H9 (cell line): ENCODE measurements around the gene VPS16. TPM values are rescaled to one million over a fixed set of nuclear protein-coding genes. Genes with fewer than 3 reads are reported as not detected.

ENCODE experiments used
- DNase-seq: peaks from one replicate; pipeline ENCODE4 v3.0.0-alpha.2; 2017
- H2AFZ ChIP-seq: one replicate; pipeline ENCODE4 v1.6.1; 2013; ENCODE audit warnings: mild to moderate bottlenecking, low read length, control low read depth, moderate library complexity
- H2AK5ac ChIP-seq: 2 replicates; pipeline ENCODE4 v1.6.1; 2013; ENCODE audit warnings: low read length, control low read depth, mixed read lengths; ENCODE audit not compliant: insufficient read length
- H2BK120ac ChIP-seq: one replicate; pipeline ENCODE4 v1.6.1; 2013; ENCODE audit warnings: low read depth, mild to moderate bottlenecking, low read length, control low read depth, inconsistent platforms; ENCODE audit not compliant: poor library complexity, severe bottlenecking
- H2BK12ac ChIP-seq: 2 replicates; pipeline ENCODE4 v1.6.1; 2013; ENCODE audit warnings: low read length, control low read depth, mixed read lengths, low read depth; ENCODE audit not compliant: insufficient read length
- H2BK15ac ChIP-seq: 2 replicates; pipeline ENCODE4 v1.6.1; 2013; ENCODE audit warnings: low read depth, low read length, control low read depth
- H2BK20ac ChIP-seq: one replicate; pipeline ENCODE4 v1.6.1; 2013; ENCODE audit warnings: low read depth, mild to moderate bottlenecking, low read length, control low read depth, inconsistent platforms; ENCODE audit not compliant: poor library complexity, severe bottlenecking
- H2BK5ac ChIP-seq: 2 replicates; pipeline ENCODE4 v1.6.1; 2013; ENCODE audit warnings: low read length, control low read depth, mixed read lengths; ENCODE audit not compliant: insufficient read length
- H3K14ac ChIP-seq: 2 replicates; pipeline ENCODE4 v1.6.1; 2013; ENCODE audit warnings: low read length, control low read depth; ENCODE audit not compliant: insufficient read depth
- H3K18ac ChIP-seq: 2 replicates; pipeline ENCODE4 v1.6.1; 2013; ENCODE audit warnings: low read depth, mild to moderate bottlenecking, mixed read lengths, low read length, control low read depth; ENCODE audit not compliant: insufficient read length
- H3K23ac ChIP-seq: 2 replicates; pipeline ENCODE4 v1.6.1; 2013; ENCODE audit warnings: low read length, control low read depth, mixed read lengths, low read depth; ENCODE audit not compliant: insufficient read length
- H3K23me2 ChIP-seq: 2 replicates; pipeline ENCODE4 v1.6.1; 2013; ENCODE audit warnings: low read depth, mild to moderate bottlenecking, mixed read lengths, low read length, control low read depth; ENCODE audit not compliant: insufficient read length, poor library complexity, severe bottlenecking
- H3K27ac ChIP-seq: 2 replicates; pipeline ENCODE4 v1.5.1; 2013; ENCODE audit warnings: low read length, control low read depth, mixed read lengths, low read depth; ENCODE audit not compliant: insufficient read length
- H3K27me3 ChIP-seq: 2 replicates; pipeline ENCODE4 v1.6.1; 2013; ENCODE audit warnings: low read length, control low read depth, inconsistent platforms; ENCODE audit not compliant: insufficient read depth
- H3K4ac ChIP-seq: 2 replicates; pipeline ENCODE4 v1.6.1; 2013; ENCODE audit warnings: low read depth, mild to moderate bottlenecking, control low read depth, inconsistent platforms, low read length, moderate library complexity
- H3K4me1 ChIP-seq: 2 replicates; pipeline ENCODE4 v1.6.1; 2013; ENCODE audit warnings: low read length, control low read depth, inconsistent platforms; ENCODE audit not compliant: insufficient read depth
- H3K4me2 ChIP-seq: 2 replicates; pipeline ENCODE4 v1.6.1; 2013; ENCODE audit warnings: low read length, control low read depth, mixed read lengths; ENCODE audit not compliant: insufficient read length, insufficient read depth
- H3K56ac ChIP-seq: 2 replicates; pipeline ENCODE4 v1.6.1; 2013; ENCODE audit warnings: low read depth, mild to moderate bottlenecking, mixed read lengths, low read length, control low read depth; ENCODE audit not compliant: insufficient read length
- H3K79me1 ChIP-seq: 2 replicates; pipeline ENCODE4 v1.6.1; 2013; ENCODE audit warnings: low read depth, mild to moderate bottlenecking, moderate library complexity, low read length, control low read depth, inconsistent platforms; ENCODE audit not compliant: insufficient read depth, poor library complexity, severe bottlenecking
- H3K79me2 ChIP-seq: 2 replicates; pipeline ENCODE4 v1.6.1; 2013; ENCODE audit warnings: low read length, control low read depth, inconsistent platforms; ENCODE audit not compliant: insufficient read depth
- H3K9ac ChIP-seq: 2 replicates; pipeline ENCODE4 v1.6.1; 2013; ENCODE audit warnings: low read length, control low read depth, mixed read lengths; ENCODE audit not compliant: insufficient read length; ENCODE audit errors: extremely low read depth
- H3K9me3 ChIP-seq: one replicate; pipeline ENCODE4 v1.6.1; 2013; ENCODE audit warnings: low read depth, low read length, inconsistent platforms; ENCODE audit not compliant: control insufficient read depth
- H3T11ph ChIP-seq: one replicate; pipeline ENCODE4 v1.6.1; 2013; ENCODE audit warnings: mild to moderate bottlenecking, low read length, control low read depth, inconsistent platforms
- H4K20me1 ChIP-seq: one replicate; pipeline ENCODE4 v1.6.1; 2013; ENCODE audit not compliant: control insufficient read depth, insufficient read length, insufficient read depth
- H4K5ac ChIP-seq: 2 replicates; pipeline ENCODE4 v1.6.1; 2013; ENCODE audit warnings: low read depth, mild to moderate bottlenecking, mixed read lengths, low read length, control low read depth; ENCODE audit not compliant: insufficient read length
- H4K8ac ChIP-seq: replicated peaks from 2 replicates; pipeline ENCODE4 v1.6.1; 2013; ENCODE audit warnings: low read length, control low read depth, mixed read lengths, low read depth; ENCODE audit not compliant: insufficient read length
- H4K91ac ChIP-seq: 2 replicates; pipeline ENCODE4 v1.6.1; 2013; ENCODE audit warnings: low read depth, mild to moderate bottlenecking, moderate library complexity, mixed read lengths, low read length, control low read depth; ENCODE audit not compliant: insufficient read length
- H3K27ac Mint-ChIP-seq, 3 experiments: 2 replicates in 2 of 3; 3 replicates in 1 of 3; pipeline ENCODE4 v1.8.0; 2020 to 2021; ENCODE audit warnings: mixed read lengths in 3 of 3, mild to moderate bottlenecking in 1 of 3, moderate library complexity in 1 of 3
- H3K27me3 Mint-ChIP-seq: 2 replicates; pipeline ENCODE4 v1.8.0; 2021; ENCODE audit warnings: low read depth, mild to moderate bottlenecking, moderate library complexity, mixed read lengths
- H3K36me3 Mint-ChIP-seq, 3 experiments: 2 replicates in 2 of 3; 3 replicates in 1 of 3; pipeline ENCODE4 v1.8.0; 2020 to 2021; ENCODE audit warnings: low read depth in 3 of 3, mixed read lengths in 3 of 3; ENCODE audit not compliant: insufficient read depth in 1 of 3
- H3K4me1 Mint-ChIP-seq, 2 experiments: 2 replicates each; pipeline ENCODE4 v1.8.0; 2020; ENCODE audit warnings: mixed read lengths in 2 of 2
- H3K4me3 Mint-ChIP-seq, 2 experiments: 2 replicates in 1 of 2; 3 replicates in 1 of 2; pipeline ENCODE4 v1.8.0; 2020 to 2021; ENCODE audit warnings: mild to moderate bottlenecking in 2 of 2, mixed read lengths in 2 of 2, moderate library complexity in 1 of 2
- H3K9me3 Mint-ChIP-seq, 2 experiments: 2 replicates in 1 of 2; 3 replicates in 1 of 2; pipeline ENCODE4 v1.8.0; 2020; ENCODE audit warnings: mild to moderate bottlenecking in 2 of 2, mixed read lengths in 2 of 2, moderate library complexity in 1 of 2
- WGBS: extraction: QIAGEN DNeasy Blood & Tissue Kit; methylation state at CpG from one replicate; pipeline ENCODE4 v1.1.7; 2013; ENCODE audit warnings: missing lambda C conversion rate, low lambda C conversion rate, mixed read lengths; ENCODE audit not compliant: insufficient read length; ENCODE audit errors: extremely low coverage; 5-methylcytosine and 5-hydroxymethylcytosine counted together
- total RNA-seq: library from RNA; stranded (reverse); gene quantifications from 2 replicates; pipeline ENCODE4 v1.2.1, GENCODE V29; 2021
- TF ChIP-seq, protein P1 (sequence below): fragments of 200-600 bp; sonication (generic); conservative IDR thresholded peaks from 3 replicates; pipeline ENCODE4 v1.8.0; 2021; ENCODE audit warnings: antibody characterized with exemption, mild to moderate bottlenecking

The VPS16 gene
- total RNA-seq, 1 experiment from 2014 or later, result 32.1 TPM

GRCh38 chr20:2847802-2848201 lies 7.3 kb downstream of the VPS16 start:
- no peak overlapping the region for H3K27ac ChIP-seq
- no peaks in the 10 kb centered on the region for H3K23me2 ChIP-seq
- H2BK15ac ChIP-seq, result no peak overlapping the region
- H4K20me1 ChIP-seq, result no peaks in the 10 kb centered on the region
- H3T11ph ChIP-seq, result no peak overlapping the region
- no peak for DNase-seq
- no peak overlapping the region for H2BK12ac ChIP-seq
- Mint-ChIP-seq H3K27ac (no peak overlapping the region), H3K27me3 (no peaks in the 10 kb centered on the region; the same call in 1 of the 2 replicates), H3K9me3 (no peaks in the 10 kb centered on the region; a peak in 1 of 5 replicates), H3K36me3 (no peaks in the 10 kb centered on the region), H3K4me3 (no peak overlapping the region), H3K4me1 (peaks cover 3% of the 10 kb centered on the region in 2 experiments)
- H2BK20ac ChIP-seq, result no peak overlapping the region
- no peak overlapping the region for H2BK5ac ChIP-seq
- H2AFZ ChIP-seq, result no peak overlapping the region
- no peak overlapping the region for H2BK120ac ChIP-seq
- H3K14ac ChIP-seq, result no peak overlapping the region
- H3K27me3 ChIP-seq, result no peaks in the 10 kb centered on the region
- no peak overlapping the region for H3K9ac ChIP-seq
- no peaks in the 10 kb centered on the region for H3K79me1 ChIP-seq
- no peak overlapping the region for H2AK5ac ChIP-seq
- no peaks in the 10 kb centered on the region for H3K4me1 ChIP-seq
- no peak overlapping the region for H3K4me2 ChIP-seq
- H4K91ac ChIP-seq, result no peak overlapping the region
- H3K23ac ChIP-seq, result no peak overlapping the region
- H3K18ac ChIP-seq, result no peak overlapping the region
- TF ChIP-seq, protein P1, sequence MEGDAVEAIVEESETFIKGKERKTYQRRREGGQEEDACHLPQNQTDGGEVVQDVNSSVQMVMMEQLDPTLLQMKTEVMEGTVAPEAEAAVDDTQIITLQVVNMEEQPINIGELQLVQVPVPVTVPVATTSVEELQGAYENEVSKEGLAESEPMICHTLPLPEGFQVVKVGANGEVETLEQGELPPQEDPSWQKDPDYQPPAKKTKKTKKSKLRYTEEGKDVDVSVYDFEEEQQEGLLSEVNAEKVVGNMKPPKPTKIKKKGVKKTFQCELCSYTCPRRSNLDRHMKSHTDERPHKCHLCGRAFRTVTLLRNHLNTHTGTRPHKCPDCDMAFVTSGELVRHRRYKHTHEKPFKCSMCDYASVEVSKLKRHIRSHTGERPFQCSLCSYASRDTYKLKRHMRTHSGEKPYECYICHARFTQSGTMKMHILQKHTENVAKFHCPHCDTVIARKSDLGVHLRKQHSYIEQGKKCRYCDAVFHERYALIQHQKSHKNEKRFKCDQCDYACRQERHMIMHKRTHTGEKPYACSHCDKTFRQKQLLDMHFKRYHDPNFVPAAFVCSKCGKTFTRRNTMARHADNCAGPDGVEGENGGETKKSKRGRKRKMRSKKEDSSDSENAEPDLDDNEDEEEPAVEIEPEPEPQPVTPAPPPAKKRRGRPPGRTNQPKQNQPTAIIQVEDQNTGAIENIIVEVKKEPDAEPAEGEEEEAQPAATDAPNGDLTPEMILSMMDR, result no peak
- H3K56ac ChIP-seq, result no peak overlapping the region
- no peak overlapping the region for H4K8ac ChIP-seq
- no peak overlapping the region for H3K4ac ChIP-seq
- no peak overlapping the region for H4K5ac ChIP-seq
- no CpG with 5 or more reads among the region's 4 CpGs for WGBS
- no peaks in the 10 kb centered on the region for H3K9me3 ChIP-seq
- no peaks in the 10 kb centered on the region for H3K79me2 ChIP-seq
